Endothelial cell of umbilical vein (primary cell): ENCODE results near the gene SLC12A8. TPM values are rescaled to one million over a fixed set of nuclear protein-coding genes. Genes with fewer than 3 reads are reported as not detected.

Experiments
- BruUV-seq: library from RNA; stranded (reverse); fragments of 400-500 nt; replicated peaks from 2 replicates; lab custom pipeline; 2021; lab: Mats Ljungman, UMichigan
- CTCF ChIA-PET: fragments of 300-600, 350-600 bp; sonication (Branson Sonifier 250); formaldehyde crosslinking; loops from one replicate; lab custom pipeline; 2021; ENCODE audit warnings: antibody characterized with exemption, inconsistent platforms; lab: Charles Lee
- POLR2A ChIA-PET: fragments of 300-600, 350-600 bp; sonication (Branson Sonifier 250); formaldehyde crosslinking; loops from one replicate; lab custom pipeline; 2021; ENCODE audit warnings: antibody characterized with exemption, inconsistent platforms; lab: Charles Lee
- DNase-seq: peaks from one replicate; pipeline ENCODE4 v3.0.0-alpha.2; 2011; ENCODE audit warnings: low read depth, low spot score
- FAIRE-seq: peaks from 2 replicates; lab custom pipeline; 2011; peaks lifted over from hg19 to GRCh38; lab: Jason Lieb, UNC
- H2AFZ ChIP-seq: 2 replicates; pipeline ENCODE4 v1.6.0; 2012; ENCODE audit warnings: low read depth, low read length, control low read depth, inconsistent platforms
- H3K27ac ChIP-seq: 2 replicates; pipeline ENCODE4 v1.5.1; 2011; ENCODE audit warnings: low read depth, mild to moderate bottlenecking, control low read depth, low read length, moderate library complexity; ENCODE audit not compliant: insufficient read depth
- H3K27me3 ChIP-seq, 2 experiments: 2 replicates each; pipeline versions ENCODE4 v1.6.0 to v1.6.1; 2011; ENCODE audit warnings: low read length in 2 of 2, mixed read lengths in 1 of 2; ENCODE audit not compliant: control insufficient read depth in 2 of 2, insufficient read depth in 2 of 2
- H3K36me3 ChIP-seq, 2 experiments: 2 replicates in 1 of 2; 3 replicates in 1 of 2; pipeline ENCODE4 v1.5.1; 2011; ENCODE audit warnings: low read length in 2 of 2, mild to moderate bottlenecking in 1 of 2, moderate library complexity in 1 of 2; ENCODE audit not compliant: control insufficient read depth in 2 of 2, insufficient read depth in 2 of 2; ENCODE audit errors: extremely low read depth in 1 of 2
- H3K4me1 ChIP-seq: 3 replicates; pipeline ENCODE4 v1.5.1; 2011; ENCODE audit warnings: mild to moderate bottlenecking, low read length; ENCODE audit not compliant: control insufficient read depth, insufficient read depth; ENCODE audit errors: extremely low read depth
- H3K4me2 ChIP-seq: 2 replicates; pipeline ENCODE4 v1.6.1; 2011; ENCODE audit warnings: low read length, control low read depth, mixed read lengths; ENCODE audit not compliant: insufficient read depth
- H3K4me3 ChIP-seq, 3 experiments: fragments of 200-600 bp in 1 of 3; sonication (generic), shearing (Covaris generic) in 1 of 3; replicated peaks in 1 of 3; 2 replicates each; pipeline ENCODE4 v1.5.1; 2011 to 2016; ENCODE audit warnings: control low read depth in 3 of 3, low read length in 3 of 3, mild to moderate bottlenecking in 2 of 3, inconsistent platforms in 1 of 3, low read depth in 1 of 3, moderate library complexity in 1 of 3; ENCODE audit not compliant: insufficient read depth in 1 of 3
- H3K79me2 ChIP-seq: 2 replicates; pipeline ENCODE4 v1.6.0; 2012; ENCODE audit warnings: low read length, inconsistent platforms; ENCODE audit not compliant: control insufficient read depth, insufficient read depth
- H3K9ac ChIP-seq: replicated peaks from 2 replicates; pipeline ENCODE3; 2011; ENCODE audit warnings: low read length, control low read depth; ENCODE audit not compliant: insufficient read depth; ENCODE audit errors: extremely low read depth
- H3K9me1 ChIP-seq: replicated peaks from 3 replicates; pipeline ENCODE4 v1.6.0; 2011; ENCODE audit warnings: mild to moderate bottlenecking, low read length; ENCODE audit not compliant: control insufficient read depth, insufficient read depth; ENCODE audit errors: extremely low read depth
- H3K9me3 ChIP-seq: replicated peaks from 2 replicates; pipeline ENCODE4 v1.5.1; 2012; ENCODE audit warnings: low read length, inconsistent platforms; ENCODE audit not compliant: control insufficient read depth, insufficient read depth
- H4K20me1 ChIP-seq: replicated peaks from 2 replicates; pipeline ENCODE3; 2011; ENCODE audit warnings: mild to moderate bottlenecking, low read length; ENCODE audit not compliant: control insufficient read depth, insufficient read depth; ENCODE audit errors: extremely low read depth
- CTCF ChIP-seq, 2 donors: IDR thresholded peaks; 1 replicate in 1 of 2; 2 replicates in 1 of 2; pipeline ENCODE4 v1.5.1; 2011; ENCODE audit warnings: low read length in 2 of 2, mild to moderate bottlenecking in 2 of 2, moderate library complexity in 2 of 2, control low read depth in 1 of 2, inconsistent platforms in 1 of 2, low read depth in 1 of 2; ENCODE audit not compliant: insufficient read depth in 1 of 2; ENCODE audit errors: extremely low read depth in 1 of 2
- EZH2 ChIP-seq: IDR thresholded peaks from 2 replicates; pipeline ENCODE4 v1.6.1; 2012; ENCODE audit warnings: borderline replicate concordance, low read depth, mild to moderate bottlenecking, moderate library complexity, low read length, inconsistent platforms; ENCODE audit not compliant: severe bottlenecking
- FOS ChIP-seq: IDR thresholded peaks from 2 replicates; pipeline ENCODE4 v1.6.1; 2011; ENCODE audit warnings: mild to moderate bottlenecking, low read length, moderate library complexity, borderline replicate concordance; ENCODE audit not compliant: insufficient read depth
- GATA2 ChIP-seq: IDR thresholded peaks from 2 replicates; pipeline ENCODE4 v1.7.0; 2011; ENCODE audit warnings: low read depth, mild to moderate bottlenecking, moderate library complexity, mixed read lengths, low read length; ENCODE audit not compliant: insufficient read length, insufficient read depth
- JUN ChIP-seq: IDR thresholded peaks from 2 replicates; pipeline ENCODE4 v1.6.1; 2011; ENCODE audit warnings: borderline replicate concordance, low read depth; ENCODE audit not compliant: insufficient read length, insufficient read depth
- MAX ChIP-seq: IDR thresholded peaks from 2 replicates; pipeline ENCODE4 v1.6.1; 2011; ENCODE audit not compliant: insufficient read depth, insufficient read length
- MYC ChIP-seq: IDR thresholded peaks from one replicate; pipeline ENCODE4 v1.6.1; 2011; ENCODE audit warnings: mild to moderate bottlenecking, low read depth, low read length
- POLR2A ChIP-seq: IDR thresholded peaks from 2 replicates; pipeline ENCODE4 v1.6.1; 2012; ENCODE audit warnings: low read depth, mild to moderate bottlenecking, control low read depth, low read length
- POLR2AphosphoS5 ChIP-seq: IDR thresholded peaks from 2 replicates; pipeline ENCODE4 v1.6.1; 2012; ENCODE audit warnings: low read depth, mild to moderate bottlenecking, control low read depth, low read length, moderate library complexity; ENCODE audit not compliant: insufficient read depth
- dilution Hi-C: fragments of 300-500 bp; cut with MboI; formaldehyde crosslinking; loops from one replicate; pipeline ENCODE4 v1.15.0; 2019; ENCODE audit warnings: low sequenced_read_pairs; ENCODE audit not compliant: extremely low pct_ligation_motif_present
- intact Hi-C: fragments of 100-400 bp; cut with micrococcal nuclease; formaldehyde crosslinking; loops from one replicate; pipeline ENCODE4 v1.10.0; 2022
- polyA plus RNA-seq, 4 experiments: library from polyadenylated mRNA; depleted of rRNA in 3 of 4; stranded (reverse) in 3 of 4; unstranded in 1 of 4; fragments of >200 nt; gene quantifications; 2 replicates each; pipeline versions ENCODE4 v1.2.1 to v1.2.3, GENCODE V29; 2011 to 2012; ENCODE audit warnings: missing spikeins in 1 of 4
- total RNA-seq: library from RNA; stranded (reverse); gene quantifications from 2 replicates; pipeline ENCODE4 v1.2.3, GENCODE V29; 2021

SLC12A8 gene
- total and polyA plus RNA-seq, 2 donors (not counting 3 experiments of a cell fraction or from before 2014, with no cell fraction given) = 0.86 to 0.90 TPM

- H4K20me1 ChIP-seq = no peaks in the 10 kb centered on the region
- H2AFZ ChIP-seq = no peak overlapping the region
- no peak for FAIRE-seq
- no peaks in the 10 kb centered on the region for H3K36me3 ChIP-seq
- H3K9ac ChIP-seq = no peak overlapping the region
- no TSS peak for BruUV-seq
- no peak overlapping the region for H3K4me2 ChIP-seq
- CTCF ChIA-PET = no interaction called here
- no peaks in the 10 kb centered on the region for H3K9me1 ChIP-seq
- H3K27ac ChIP-seq = no peak overlapping the region
- dilution Hi-C loops = no loop called here
- POLR2A ChIA-PET = no interaction called here
- DNase-seq = no peak
- no peaks in the 10 kb centered on the region for H3K9me3 ChIP-seq
- no peak for TF ChIP-seq JUN
- no peak for TF ChIP-seq FOS
- no peak for TF ChIP-seq GATA2
- TF ChIP-seq POLR2A = no peak
- no peak for TF ChIP-seq EZH2
- no peak for TF ChIP-seq MYC
- TF ChIP-seq POLR2AphosphoS5 = no peak
- no peak for TF ChIP-seq CTCF (IDR thresholded peaks at IDR 0.05; ENCODE audit: extremely low read depth in 1 of 2, insufficient read depth in 1 of 2, low read depth in 1 of 2, low read length in 2 of 2)
- TF ChIP-seq MAX = no peak
- peaks cover 8% of the 10 kb centered on the region for H3K4me1 ChIP-seq
- H3K27me3 ChIP-seq = no peaks in the 10 kb centered on the region
- no peak overlapping the region for H3K4me3 ChIP-seq
- intact Hi-C loops = no loop called here
- no peaks in the 10 kb centered on the region for H3K79me2 ChIP-seq
Observed at GRCh38 chr3:125136966-125137357, 75.6 kb downstream of the SLC12A8 start.
